GM23338 (cell line): ENCODE data around the gene RGPD4. TPM values are rescaled to one million over a fixed set of nuclear protein-coding genes. Genes with fewer than 3 reads are reported as not detected.

ENCODE experiments used
- ATAC-seq: fragments of 200-7000 bp; cut with Tn5 transposase; 3 replicates; pipeline ENCODE4 v1.9.1; 2020
- DNase-seq: peaks from one replicate; pipeline ENCODE4 v3.0.0-alpha.2; 2015; ENCODE audit warnings: low spot score
- H2AFZ ChIP-seq: fragments of 200-600 bp; sonication (generic); 2 replicates; pipeline ENCODE4 v1.8.0; 2016; ENCODE audit warnings: antibody characterized with exemption, mild to moderate bottlenecking, moderate library complexity
- H3F3A ChIP-seq: fragments of 200-600 bp; sonication (generic); replicated peaks from 2 replicates; pipeline ENCODE4 v1.8.0; 2017; ENCODE audit warnings: antibody characterized with exemption, mixed run types, low read depth
- H3K27ac ChIP-seq: fragments of 200-600 bp; sonication (generic); 2 replicates; pipeline ENCODE4 v1.6.1; 2016; ENCODE audit warnings: low read depth
- H3K27me3 ChIP-seq: fragments of 200-600 bp; sonication (generic); 2 replicates; pipeline ENCODE4 v1.8.0; 2016; ENCODE audit warnings: mild to moderate bottlenecking, mixed run types, moderate library complexity; ENCODE audit not compliant: insufficient read depth
- H3K36me3 ChIP-seq: fragments of 200-600 bp; sonication (generic); 2 replicates; pipeline ENCODE4 v1.8.0; 2016; ENCODE audit warnings: mild to moderate bottlenecking; ENCODE audit not compliant: insufficient read depth
- H3K4me1 ChIP-seq: fragments of 200-600 bp; sonication (generic); 2 replicates; pipeline ENCODE4 v1.8.0; 2016; ENCODE audit warnings: mild to moderate bottlenecking, moderate library complexity; ENCODE audit not compliant: insufficient read depth
- H3K4me2 ChIP-seq: fragments of 200-600 bp; sonication (generic); 2 replicates; pipeline ENCODE4 v1.7.1; 2017; ENCODE audit warnings: mixed run types
- H3K4me3 ChIP-seq: fragments of 200-600 bp; sonication (generic); 2 replicates; pipeline ENCODE4 v1.6.1; 2016; ENCODE audit warnings: mixed run types
- H3K79me2 ChIP-seq: fragments of 200-600 bp; sonication (generic); replicated peaks from 2 replicates; pipeline ENCODE4 v1.8.0; 2017; ENCODE audit warnings: mild to moderate bottlenecking; ENCODE audit not compliant: insufficient read depth
- H3K9me2 ChIP-seq: fragments of 200-600 bp; sonication (generic); 2 replicates; pipeline ENCODE4 v1.8.0; 2017; ENCODE audit not compliant: insufficient read depth
- H4K20me1 ChIP-seq: fragments of 200-600 bp; sonication (generic); replicated peaks from 2 replicates; pipeline ENCODE4 v1.8.0; 2017; ENCODE audit warnings: mild to moderate bottlenecking; ENCODE audit not compliant: insufficient read depth
- H3K27ac Mint-ChIP-seq: 2 replicates; pipeline ENCODE4 v1.8.0; 2020; ENCODE audit warnings: inconsistent platforms, mild to moderate bottlenecking, moderate library complexity, mixed read lengths
- H3K27me3 Mint-ChIP-seq: 3 replicates; pipeline ENCODE4 v1.8.0; 2022; ENCODE audit warnings: low read depth, mild to moderate bottlenecking, moderate library complexity, mixed read lengths, inconsistent platforms; ENCODE audit not compliant: insufficient read depth, poor library complexity
- H3K36me3 Mint-ChIP-seq: 3 replicates; pipeline ENCODE4 v1.8.0; 2021; ENCODE audit warnings: low read depth, mild to moderate bottlenecking, inconsistent platforms, moderate library complexity, mixed read lengths
- H3K4me1 Mint-ChIP-seq: 3 replicates; pipeline ENCODE4 v1.8.0; 2020; ENCODE audit warnings: mild to moderate bottlenecking, inconsistent platforms, mixed read lengths
- H3K4me3 Mint-ChIP-seq: 3 replicates; pipeline ENCODE4 v1.8.0; 2021; ENCODE audit warnings: moderate library complexity, mild to moderate bottlenecking, inconsistent platforms, mixed read lengths
- H3K9me3 Mint-ChIP-seq: 3 replicates; pipeline ENCODE4 v1.8.0; 2020; ENCODE audit warnings: moderate library complexity, mild to moderate bottlenecking, inconsistent platforms, mixed read lengths
- CTCF ChIP-seq, 2 experiments: fragments of 200-600 bp in 1 of 2; sonication (generic) in 1 of 2; conservative IDR thresholded peaks; 2 replicates each; pipeline versions ENCODE4 v1.5.1 to v1.6.1; 2016 to 2017; ENCODE audit warnings: antibody characterized with exemption in 2 of 2, low read depth in 2 of 2, mild to moderate bottlenecking in 2 of 2, moderate library complexity in 1 of 2
- ETS1 ChIP-seq: IDR thresholded peaks from 2 replicates; pipeline ENCODE4 v1.6.1; 2016; ENCODE audit warnings: antibody characterized with exemption
- EZH2phosphoT487 ChIP-seq: fragments of 200-600 bp; sonication (generic); IDR thresholded peaks from one replicate; pipeline ENCODE4 v1.8.1; 2018; ENCODE audit warnings: antibody characterized with exemption; ENCODE audit not compliant: unreplicated experiment
- JUNB ChIP-seq: IDR thresholded peaks from one replicate; pipeline ENCODE4 v1.6.1; 2016; ENCODE audit warnings: antibody characterized with exemption; ENCODE audit not compliant: unreplicated experiment
- NANOG ChIP-seq: IDR thresholded peaks from 2 replicates; pipeline ENCODE4 v1.6.1; 2016; ENCODE audit warnings: antibody characterized with exemption, borderline replicate concordance
- REST ChIP-seq: IDR thresholded peaks from one replicate; pipeline ENCODE4 v1.6.1; 2018; ENCODE audit warnings: antibody characterized with exemption; ENCODE audit not compliant: unreplicated experiment
- STAT1 ChIP-seq: IDR thresholded peaks from one replicate; pipeline ENCODE4 v1.6.1; 2016; ENCODE audit warnings: antibody characterized with exemption; ENCODE audit not compliant: unreplicated experiment
- ZNF331 ChIP-seq: fragments of 250-450 bp; sonication (Bioruptor Pico); IDR thresholded peaks from 2 replicates; pipeline ENCODE4 v1.5.0; 2020; ENCODE audit warnings: low read depth, mild to moderate bottlenecking, moderate library complexity
- ZNF462 ChIP-seq: fragments of 250-450 bp; sonication (Bioruptor Pico); IDR thresholded peaks from 2 replicates; pipeline ENCODE4 v1.5.0; 2020; ENCODE audit warnings: mild to moderate bottlenecking, moderate library complexity
- polyA plus RNA-seq: library from polyadenylated mRNA; unstranded; fragments of >200 nt; fragmentation: Nextera tagmentation; extraction: Ambion mirVana; gene quantifications from 2 replicates; pipeline ENCODE4 v1.2.1, GENCODE V29; 2016
- total RNA-seq: library from RNA; depleted of rRNA; stranded (reverse); fragments of >200 nt; shearing (Covaris generic); gene quantifications from 2 replicates; pipeline ENCODE4 v1.2.3, GENCODE V29; 2014

Gene RGPD4
- total and polyA plus RNA-seq, 2 experiments from 2014 or later, result not detected

GRCh38 chr2:107811411-107811810 lies 15.3 kb upstream of the RGPD4 start:
- no peak overlapping the region for H3K27ac Mint-ChIP-seq
- Histone ChIP-seq H3K27ac (no peak overlapping the region), H3K4me2 (no peak overlapping the region), H3K9me2 (0 out of 2 replicates have a peak, but pooled peaks cover 7% of the 10 kb centered on the region), H3F3A (no peaks in the 10 kb centered on the region), H3K4me3 (no peak overlapping the region), H2AFZ (peak overlapping the region; percentile 60; the same call in 1 of the 2 replicates), H3K79me2 (no peaks in the 10 kb centered on the region), H3K36me3 (no peaks in the 10 kb centered on the region), H3K4me1 (peaks cover 10% of the 10 kb centered on the region), H4K20me1 (no peaks in the 10 kb centered on the region), H3K27me3 (no peaks in the 10 kb centered on the region)
- no peaks in the 10 kb centered on the region; the same call in 2 of the 3 replicates for H3K36me3 Mint-ChIP-seq
- no peak for ATAC-seq
- H3K4me1 Mint-ChIP-seq, result peaks cover 13% of the 10 kb centered on the region
- H3K27me3 Mint-ChIP-seq, result peaks cover 7% of the 10 kb centered on the region
- no peak for DNase-seq
- TF ChIP-seq JUNB (no peak), NANOG (no peak), ZNF331 (CRISPR knock-in tag) (no peak), ZNF462 (CRISPR knock-in tag) (no peak), REST (no peak), ETS1 (no peak), STAT1 (no peak), EZH2phosphoT487 (no peak), CTCF (conservative IDR thresholded peaks at IDR 0.05; ENCODE audit: low read depth in 2 of 2) (no peak)
- H3K9me3 Mint-ChIP-seq, result peaks cover under 1% of the 10 kb centered on the region; the same call in 1 of the 3 replicates
- no peak overlapping the region for H3K4me3 Mint-ChIP-seq
